ENCODE data around the gene TMEM117.

The TMEM117 gene

GRCh38 chr12:43930032-43930431 lies 94.2 kb downstream of the TMEM117 start:
- no peak for TF ChIP-seq POLR2A (IDR thresholded peaks at IDR 0.05; ENCODE audit: low read depth, low read length)
- DNase-seq (ENCODE audit: insufficient read length, low spot score): no peak

GRCh38 chr12:43931187-43931586 lies 95.3 kb downstream of the TMEM117 start:
- FAIRE-seq (no peak), DNase-seq (ENCODE audit: insufficient read length, low spot score) (no peak)
- no peak for TF ChIP-seq POLR2A (IDR thresholded peaks at IDR 0.05; ENCODE audit: low read depth, low read length)

More at GRCh38 chr12:43930032-43930431, 94.2 kb downstream of the TMEM117 start:
- FAIRE-seq: no peak

- FAIRE-seq (no peak), DNase-seq (ENCODE audit: insufficient read length, low spot score) (no peak)
- TF ChIP-seq POLR2A (IDR thresholded peaks at IDR 0.05; ENCODE audit: low read depth, low read length): no peak
These were observed 99.7 kb downstream of the TMEM117 start for GRCh38 chr12:43935581-43935980.

- FAIRE-seq (no peak), DNase-seq (ENCODE audit: insufficient read length, low spot score) (no peak)
- no peak for TF ChIP-seq POLR2A (IDR thresholded peaks at IDR 0.05; ENCODE audit: low read depth, low read length)
These were observed 102.1 kb downstream of the TMEM117 start for GRCh38 chr12:43937947-43938346.

- DNase-seq (ENCODE audit: insufficient read length, low spot score): no peak
- no peak for FAIRE-seq
- TF ChIP-seq POLR2A (IDR thresholded peaks at IDR 0.05; ENCODE audit: low read depth, low read length): no peak
These were observed 106.5 kb downstream of the TMEM117 start for GRCh38 chr12:43942379-43942778.

GRCh38 chr12:43945983-43946382 lies 110.1 kb downstream of the TMEM117 start:
- no peak for TF ChIP-seq POLR2A (IDR thresholded peaks at IDR 0.05; ENCODE audit: low read depth, low read length)
- FAIRE-seq (no peak), DNase-seq (ENCODE audit: insufficient read length, low spot score) (no peak)

- FAIRE-seq (no peak), DNase-seq (ENCODE audit: insufficient read length, low spot score) (no peak)
- no peak for TF ChIP-seq POLR2A (IDR thresholded peaks at IDR 0.05; ENCODE audit: low read depth, low read length)
These were observed 115.4 kb downstream of the TMEM117 start for GRCh38 chr12:43951286-43951685.

- peak; percentile 8 for DNase-seq (ENCODE audit: insufficient read length, low spot score)
- no peak for TF ChIP-seq POLR2A (IDR thresholded peaks at IDR 0.05; ENCODE audit: low read depth, low read length)
- FAIRE-seq: peak; percentile 94
These were observed 122.0 kb downstream of the TMEM117 start for GRCh38 chr12:43957732-43958372.

GRCh38 chr12:43964033-43964432 lies 128.2 kb downstream of the TMEM117 start:
- TF ChIP-seq POLR2A (IDR thresholded peaks at IDR 0.05; ENCODE audit: low read depth, low read length): no peak
- DNase-seq (ENCODE audit: insufficient read length, low spot score): no peak
- no peak for FAIRE-seq

GRCh38 chr12:43964961-43965360 lies 129.1 kb downstream of the TMEM117 start:
- DNase-seq (ENCODE audit: insufficient read length, low spot score) (no peak), FAIRE-seq (no peak)
- no peak for TF ChIP-seq POLR2A (IDR thresholded peaks at IDR 0.05; ENCODE audit: low read depth, low read length)

- no peak for FAIRE-seq
- DNase-seq (ENCODE audit: insufficient read length, low spot score): no peak
- TF ChIP-seq POLR2A (IDR thresholded peaks at IDR 0.05; ENCODE audit: low read depth, low read length): no peak
These were observed 130.0 kb downstream of the TMEM117 start for GRCh38 chr12:43965899-43966298.

- TF ChIP-seq POLR2A (IDR thresholded peaks at IDR 0.05; ENCODE audit: low read depth, low read length): no peak
- no peak for FAIRE-seq
- no peak for DNase-seq (ENCODE audit: insufficient read length, low spot score)
These were observed 132.9 kb downstream of the TMEM117 start for GRCh38 chr12:43968736-43969135.

GRCh38 chr12:43969882-43970281 lies 134.0 kb downstream of the TMEM117 start:
- FAIRE-seq: peak; percentile 80
- no peak for TF ChIP-seq POLR2A (IDR thresholded peaks at IDR 0.05; ENCODE audit: low read depth, low read length)

GRCh38 chr12:43973385-43973784 lies 137.5 kb downstream of the TMEM117 start:
- DNase-seq (ENCODE audit: insufficient read length, low spot score) (no peak), FAIRE-seq (no peak)
- TF ChIP-seq POLR2A (IDR thresholded peaks at IDR 0.05; ENCODE audit: low read depth, low read length): no peak

More at GRCh38 chr12:43969882-43970281, 134.0 kb downstream of the TMEM117 start:
- no peak for DNase-seq (ENCODE audit: insufficient read length, low spot score)

- DNase-seq (ENCODE audit: insufficient read length, low spot score) (no peak), FAIRE-seq (no peak)
- no peak for TF ChIP-seq POLR2A (IDR thresholded peaks at IDR 0.05; ENCODE audit: low read depth, low read length)
These were observed 138.1 kb downstream of the TMEM117 start for GRCh38 chr12:43973993-43974392.
